Astrocyte (in vitro differentiated cells and primary cell): ENCODE data around the gene DUSP16. TPM values are rescaled to one million over a fixed set of nuclear protein-coding genes. Genes with fewer than 3 reads are reported as not detected.

Experiments used
- DNase-seq: peaks from one replicate; pipeline ENCODE4 v3.0.0-alpha.2; 2010; ENCODE audit warnings: low read depth
- FAIRE-seq: peaks from 2 replicates; lab custom pipeline; 2011; peaks lifted over from hg19 to GRCh38; lab: Jason Lieb, UNC
- H2AFZ ChIP-seq: 2 replicates; pipeline ENCODE4 v1.6.0; 2012; ENCODE audit warnings: low read depth, low read length, inconsistent platforms
- H3K27ac ChIP-seq: 2 replicates; pipeline ENCODE4 v1.5.1; 2011; ENCODE audit warnings: low read depth, low read length, inconsistent platforms
- H3K27me3 ChIP-seq: 2 replicates; pipeline ENCODE4 v1.6.0; 2011; ENCODE audit warnings: low read length, inconsistent platforms; ENCODE audit not compliant: insufficient read depth
- H3K36me3 ChIP-seq: 2 replicates; pipeline ENCODE4 v1.5.1; 2011; ENCODE audit warnings: low read length, inconsistent platforms; ENCODE audit not compliant: insufficient read depth
- H3K4me1 ChIP-seq: 2 replicates; pipeline ENCODE4 v1.5.1; 2011; ENCODE audit warnings: low read length, inconsistent platforms; ENCODE audit not compliant: insufficient read depth
- H3K4me2 ChIP-seq: 2 replicates; pipeline ENCODE4 v1.6.0; 2012; ENCODE audit warnings: low read length, inconsistent platforms
- H3K4me3 ChIP-seq: 2 replicates; pipeline ENCODE4 v1.5.1; 2011; ENCODE audit warnings: low read depth, mild to moderate bottlenecking, low read length, inconsistent platforms; ENCODE audit not compliant: insufficient read depth
- H3K79me2 ChIP-seq: 2 replicates; pipeline ENCODE4 v1.6.0; 2012; ENCODE audit warnings: mild to moderate bottlenecking, low read length, inconsistent platforms; ENCODE audit not compliant: insufficient read depth
- H3K9ac ChIP-seq: 2 replicates; pipeline ENCODE4 v1.6.0; 2012; ENCODE audit warnings: mild to moderate bottlenecking, low read length, inconsistent platforms
- H3K9me3 ChIP-seq: 2 replicates; pipeline ENCODE4 v1.5.1; 2012; ENCODE audit warnings: low read depth, mild to moderate bottlenecking, low read length, inconsistent platforms; ENCODE audit not compliant: insufficient read depth
- H4K20me1 ChIP-seq: 2 replicates; pipeline ENCODE4 v1.6.0; 2012; ENCODE audit warnings: low read length, inconsistent platforms; ENCODE audit not compliant: insufficient read depth
- H3K27ac Mint-ChIP-seq: one replicate; pipeline ENCODE4 v1.8.0; 2021; ENCODE audit warnings: mild to moderate bottlenecking, mixed read lengths; ENCODE audit not compliant: unreplicated experiment
- H3K27me3 Mint-ChIP-seq: one replicate; pipeline ENCODE4 v1.8.0; 2021; ENCODE audit warnings: low read depth, mixed read lengths; ENCODE audit not compliant: unreplicated experiment
- H3K36me3 Mint-ChIP-seq: one replicate; pipeline ENCODE4 v1.8.0; 2021; ENCODE audit warnings: low read depth, mixed read lengths; ENCODE audit not compliant: unreplicated experiment
- H3K4me1 Mint-ChIP-seq: one replicate; pipeline ENCODE4 v1.8.0; 2021; ENCODE audit warnings: low read depth, mixed read lengths; ENCODE audit not compliant: unreplicated experiment
- H3K4me3 Mint-ChIP-seq: one replicate; pipeline ENCODE4 v1.8.0; 2021; ENCODE audit warnings: mild to moderate bottlenecking, moderate library complexity, mixed read lengths; ENCODE audit not compliant: unreplicated experiment
- H3K9me3 Mint-ChIP-seq: one replicate; pipeline ENCODE4 v1.8.0; 2021; ENCODE audit warnings: mild to moderate bottlenecking, mixed read lengths; ENCODE audit not compliant: unreplicated experiment
- EZH2 ChIP-seq: IDR thresholded peaks from 2 replicates; pipeline ENCODE4 v1.6.1; 2012; ENCODE audit warnings: mild to moderate bottlenecking, low read length, inconsistent platforms; ENCODE audit not compliant: insufficient read depth
- total RNA-seq: library from RNA; stranded (reverse); gene quantifications from 2 replicates; pipeline ENCODE4 v1.2.1, GENCODE V29; 2021
- TF ChIP-seq, protein P1 (sequence below): IDR thresholded peaks from 2 replicates; pipeline ENCODE4 v1.5.1; 2011; ENCODE audit warnings: low read depth, mild to moderate bottlenecking, inconsistent platforms, low read length, moderate library complexity; ENCODE audit not compliant: insufficient read depth

DUSP16 gene
- total RNA-seq, 1 donor from 2014 or later, result 24.2 TPM

DNA sequence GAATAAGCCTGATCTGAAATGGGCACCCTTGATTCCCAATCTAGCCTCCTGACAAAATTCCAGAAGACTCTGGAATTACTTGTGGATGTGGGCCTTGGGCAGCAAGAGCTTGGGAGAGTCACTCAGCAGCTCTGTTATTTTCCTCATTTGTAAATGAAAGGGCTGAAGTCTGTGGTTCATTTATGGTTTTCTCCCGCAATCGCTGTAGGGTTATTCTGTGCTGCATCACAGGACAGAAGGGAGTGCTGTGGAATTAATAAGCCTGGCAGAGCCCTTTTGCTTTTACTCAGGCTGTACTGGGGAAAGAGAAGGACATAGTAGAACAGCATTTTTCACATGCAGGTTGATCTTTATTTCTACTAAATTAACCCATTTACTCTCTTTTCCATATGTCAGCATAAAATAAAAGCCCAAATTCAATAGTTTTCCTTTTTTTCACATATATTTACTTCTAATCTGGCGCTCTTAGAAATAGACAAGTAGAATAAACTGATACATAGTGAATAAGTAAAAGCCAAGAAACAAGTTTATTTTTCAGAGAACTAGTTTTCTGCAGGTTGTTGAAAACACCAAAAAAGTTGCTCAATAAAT, 49.2 kb downstream of the DUSP16 start:
- no peak for FAIRE-seq

DNA sequence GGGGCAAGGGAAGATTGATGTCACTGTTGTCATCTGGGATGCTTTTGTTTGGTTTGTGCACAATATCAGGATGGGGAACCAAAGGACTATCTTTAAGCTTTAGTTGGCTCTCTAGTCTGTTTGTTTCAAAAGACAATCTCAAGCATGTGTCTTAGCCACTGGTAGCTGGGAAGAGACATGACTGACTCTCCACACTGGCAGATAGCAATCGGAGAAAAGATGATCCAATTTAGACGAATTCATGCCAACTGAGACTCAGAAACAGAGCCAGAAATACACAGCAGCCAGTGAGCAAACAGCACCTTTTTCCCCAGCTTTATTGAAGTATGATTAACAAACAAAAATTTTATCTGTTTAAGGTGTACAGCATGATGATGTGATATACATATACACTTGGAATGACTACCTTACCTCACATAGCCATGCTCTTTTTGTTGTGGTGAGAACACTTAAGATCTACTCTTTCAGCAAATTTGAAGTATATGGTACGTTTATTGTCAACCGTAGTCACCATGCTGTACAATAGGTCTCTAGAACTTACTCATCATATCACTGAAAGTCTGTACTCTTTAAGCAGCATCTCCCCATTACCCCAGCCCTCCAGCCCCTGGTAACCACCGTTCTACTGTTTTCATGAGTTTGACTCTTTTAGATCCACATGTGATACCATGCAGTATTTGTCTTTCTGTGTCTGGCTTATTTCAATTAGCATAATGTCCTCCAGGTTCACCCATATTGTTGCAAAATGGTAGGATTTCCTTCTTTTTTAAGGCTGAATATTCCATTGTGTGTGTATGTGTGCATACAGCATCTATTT, 50.6 kb downstream of the DUSP16 start:
- no peak for DNase-seq
- no peak for FAIRE-seq
- H3K27me3 Mint-ChIP-seq, result no peaks in the 10 kb centered on the region
- Histone ChIP-seq H3K4me2 (no peak overlapping the region), H3K9ac (no peak overlapping the region), H3K36me3 (peaks cover 3% of the 10 kb centered on the region), H3K27ac (no peak overlapping the region), H3K4me3 (no peak overlapping the region), H3K27me3 (no peaks in the 10 kb centered on the region), H3K9me3 (no peaks in the 10 kb centered on the region), H4K20me1 (peaks cover 32% of the 10 kb centered on the region), H3K79me2 (peaks cover 36% of the 10 kb centered on the region), H3K4me1 (peaks cover 17% of the 10 kb centered on the region), H2AFZ (no peak overlapping the region)
- peaks cover 16% of the 10 kb centered on the region for H3K4me1 Mint-ChIP-seq
- peaks cover 6% of the 10 kb centered on the region for H3K36me3 Mint-ChIP-seq
- H3K9me3 Mint-ChIP-seq, result no peaks in the 10 kb centered on the region
- H3K27ac Mint-ChIP-seq, result no peak overlapping the region
- H3K4me3 Mint-ChIP-seq, result no peak overlapping the region
- TF ChIP-seq, protein P1, sequence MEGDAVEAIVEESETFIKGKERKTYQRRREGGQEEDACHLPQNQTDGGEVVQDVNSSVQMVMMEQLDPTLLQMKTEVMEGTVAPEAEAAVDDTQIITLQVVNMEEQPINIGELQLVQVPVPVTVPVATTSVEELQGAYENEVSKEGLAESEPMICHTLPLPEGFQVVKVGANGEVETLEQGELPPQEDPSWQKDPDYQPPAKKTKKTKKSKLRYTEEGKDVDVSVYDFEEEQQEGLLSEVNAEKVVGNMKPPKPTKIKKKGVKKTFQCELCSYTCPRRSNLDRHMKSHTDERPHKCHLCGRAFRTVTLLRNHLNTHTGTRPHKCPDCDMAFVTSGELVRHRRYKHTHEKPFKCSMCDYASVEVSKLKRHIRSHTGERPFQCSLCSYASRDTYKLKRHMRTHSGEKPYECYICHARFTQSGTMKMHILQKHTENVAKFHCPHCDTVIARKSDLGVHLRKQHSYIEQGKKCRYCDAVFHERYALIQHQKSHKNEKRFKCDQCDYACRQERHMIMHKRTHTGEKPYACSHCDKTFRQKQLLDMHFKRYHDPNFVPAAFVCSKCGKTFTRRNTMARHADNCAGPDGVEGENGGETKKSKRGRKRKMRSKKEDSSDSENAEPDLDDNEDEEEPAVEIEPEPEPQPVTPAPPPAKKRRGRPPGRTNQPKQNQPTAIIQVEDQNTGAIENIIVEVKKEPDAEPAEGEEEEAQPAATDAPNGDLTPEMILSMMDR, result no peak
- no peak for TF ChIP-seq EZH2

More for the DNA sequence above, 49.2 kb downstream of the DUSP16 start:
- Histone ChIP-seq H3K27ac (no peak overlapping the region), H3K4me1 (peaks cover 17% of the 10 kb centered on the region), H3K79me2 (peaks cover 34% of the 10 kb centered on the region), H4K20me1 (peaks cover 26% of the 10 kb centered on the region), H2AFZ (no peak overlapping the region), H3K4me3 (no peak overlapping the region), H3K27me3 (no peaks in the 10 kb centered on the region), H3K36me3 (peaks cover 3% of the 10 kb centered on the region), H3K4me2 (no peak overlapping the region), H3K9me3 (no peaks in the 10 kb centered on the region), H3K9ac (no peak overlapping the region)
- H3K36me3 Mint-ChIP-seq, result peaks cover 7% of the 10 kb centered on the region
- TF ChIP-seq, protein P1, result no peak
- TF ChIP-seq EZH2, result no peak
- no peak overlapping the region for H3K4me3 Mint-ChIP-seq
- H3K27ac Mint-ChIP-seq, result no peak overlapping the region
- DNase-seq, result no peak
- no peaks in the 10 kb centered on the region for H3K9me3 Mint-ChIP-seq
- H3K27me3 Mint-ChIP-seq, result no peaks in the 10 kb centered on the region
- H3K4me1 Mint-ChIP-seq, result peaks cover 20% of the 10 kb centered on the region
